HG03558 (cell line): Measurements from ENCODE around the gene CLBA1.
"Not testable (repeated sequence)": the region's sequence is repeated elsewhere in the genome, so short reads cannot be mapped to it uniquely, and the experiment has no call there.

Source experiments
- ATAC-seq: cut with Tn5 transposase; IDR thresholded peaks from one replicate; pipeline ENCODE4 v1.9.1; 2021; ENCODE audit warnings: moderate number of reproducible peaks; ENCODE audit not compliant: unreplicated experiment; ENCODE audit errors: extremely low read depth

The CLBA1 gene

DNA sequence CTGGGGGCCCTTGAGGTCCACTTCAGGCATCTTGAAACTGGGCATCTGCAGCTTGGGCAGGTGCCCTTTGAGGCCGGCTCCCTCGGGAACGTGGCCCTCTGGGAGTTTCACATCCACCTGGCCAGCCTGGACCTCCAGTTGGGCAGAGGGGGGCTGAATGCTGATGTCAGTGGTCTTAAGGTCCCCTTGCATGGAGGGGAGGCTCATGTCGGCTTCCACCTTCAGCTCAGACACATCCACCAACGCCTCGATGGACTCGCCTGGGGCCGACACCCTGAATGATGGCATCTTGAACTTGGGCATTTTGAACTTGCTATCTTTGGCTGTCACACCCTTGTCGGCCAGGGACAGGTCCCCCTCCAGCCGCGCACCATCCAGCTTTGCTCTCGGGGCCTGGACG, 38.4 kb upstream of the CLBA1 start:
- ATAC-seq, result not testable (repeated sequence)

DNA sequence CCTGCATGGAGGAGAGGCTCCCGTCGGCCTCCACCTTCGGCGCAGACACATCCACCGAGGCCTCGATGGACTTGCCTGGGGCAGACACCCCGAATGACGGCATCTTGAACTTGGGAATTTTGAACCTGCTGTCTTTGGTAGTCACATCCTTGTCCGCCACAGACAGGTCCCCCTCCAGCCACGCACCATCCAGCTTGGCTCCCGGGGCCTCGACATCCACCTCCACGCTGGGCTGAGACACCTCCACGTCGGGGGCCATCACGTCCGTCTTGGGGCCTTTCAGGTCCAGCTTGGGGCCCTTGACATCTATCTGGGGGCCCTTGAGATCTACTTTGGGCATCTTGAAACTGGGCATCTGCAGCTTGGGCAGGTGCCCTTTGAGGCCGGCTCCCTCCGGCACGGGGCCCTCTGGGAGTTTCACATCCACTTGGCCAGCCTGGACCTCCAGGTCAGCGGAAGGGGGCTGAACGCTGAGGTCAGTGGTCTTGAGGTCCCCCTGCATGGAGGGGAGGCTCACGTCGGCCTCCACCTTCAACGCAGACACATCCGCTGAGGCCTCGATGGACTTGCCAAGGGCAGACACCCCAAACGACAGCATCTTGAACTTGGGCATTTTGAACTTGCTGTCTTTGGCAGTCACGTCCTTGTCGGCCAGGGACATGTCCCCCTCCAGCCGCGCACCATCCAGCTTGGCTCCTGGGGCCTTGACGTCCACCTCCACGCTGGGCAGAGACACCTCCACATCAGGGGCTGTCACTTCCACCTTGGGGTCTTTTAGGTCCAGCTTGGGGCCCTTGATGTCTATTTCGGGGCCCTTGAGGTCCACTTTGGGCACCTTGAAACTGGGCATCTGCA, 37.5 kb upstream of the CLBA1 start:
- not testable (repeated sequence) for ATAC-seq

DNA sequence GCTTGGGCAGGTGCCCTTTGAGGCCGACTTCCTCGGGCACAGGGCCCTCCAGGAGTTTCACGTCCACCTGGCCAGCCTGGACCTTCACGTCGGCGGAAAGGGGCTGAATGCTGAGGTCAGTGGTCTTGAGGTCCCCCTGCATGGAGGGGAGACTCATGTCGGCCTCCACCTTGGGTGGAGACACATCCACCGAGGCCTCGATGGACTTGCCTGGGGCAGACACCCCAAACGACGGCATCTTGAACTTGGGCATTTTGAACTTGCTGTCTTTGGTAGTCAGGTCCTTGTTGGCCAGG, 36.9 kb upstream of the CLBA1 start:
- no peak for ATAC-seq

DNA sequence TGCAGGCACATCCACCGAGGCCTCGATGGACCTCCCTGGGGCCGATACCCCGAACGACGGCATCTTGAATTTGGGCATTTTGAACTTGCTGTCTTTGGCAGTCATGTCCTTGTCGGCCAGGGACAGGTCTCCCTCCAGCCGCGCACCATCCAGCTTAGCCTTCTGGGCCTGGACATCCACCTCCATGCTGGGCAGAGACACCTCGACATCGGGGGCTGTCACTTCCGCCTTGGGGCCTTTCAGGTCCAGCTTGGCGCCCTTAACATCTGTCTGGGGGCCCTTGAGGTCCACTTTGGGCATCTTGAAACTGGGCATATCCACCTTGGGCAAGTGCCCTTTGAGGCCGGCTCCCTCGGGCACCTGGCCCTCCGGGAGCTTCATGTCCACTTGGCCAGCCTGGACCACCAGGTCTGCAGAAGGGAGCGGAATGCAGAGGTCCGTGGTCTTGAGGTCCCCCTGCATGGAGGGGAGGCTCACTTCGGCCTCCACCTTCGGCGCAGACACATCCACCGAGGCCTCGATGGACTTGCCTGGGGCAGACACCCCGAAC, 36.1 kb upstream of the CLBA1 start:
- ATAC-seq, result not testable (repeated sequence)

DNA sequence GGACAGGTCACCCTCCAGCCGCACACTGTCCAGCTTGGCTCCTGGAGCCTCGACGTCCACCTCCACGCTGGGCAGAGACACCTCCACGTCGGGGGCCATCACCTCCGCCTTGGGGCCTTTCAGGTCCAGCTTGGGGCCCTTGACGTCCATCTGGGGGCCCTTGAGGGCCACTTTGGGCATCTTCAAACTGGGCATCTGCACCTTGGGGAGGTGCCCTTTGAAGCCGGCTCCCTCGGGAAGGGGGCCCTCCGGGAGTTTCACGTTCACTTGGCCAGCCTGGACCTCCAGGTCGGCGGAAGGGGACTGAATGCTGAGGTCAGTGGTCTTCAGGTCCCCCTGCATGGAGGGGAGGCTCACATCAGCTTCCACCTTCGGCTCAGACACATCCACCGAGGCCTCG, 35.6 kb upstream of the CLBA1 start:
- no peak for ATAC-seq

DNA sequence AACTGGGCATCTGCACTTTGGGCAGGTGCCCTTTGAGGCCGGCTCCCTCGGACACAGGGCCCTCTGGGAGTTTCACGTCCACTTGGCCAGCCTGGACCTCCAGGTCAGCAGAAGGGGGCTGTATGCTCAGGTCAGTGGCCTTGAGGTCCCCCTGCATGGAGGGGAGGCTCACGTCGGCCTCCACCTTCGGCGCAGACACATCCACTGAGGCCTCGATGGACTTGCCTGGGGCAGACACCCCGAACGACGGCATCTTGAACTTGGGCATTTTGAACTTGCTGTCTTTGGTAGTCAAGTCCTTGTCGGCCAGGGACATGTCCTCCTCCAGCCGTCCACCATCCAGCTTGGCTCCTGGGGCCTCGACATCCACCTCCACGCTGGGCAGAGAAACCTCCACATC, 34.9 kb upstream of the CLBA1 start:
- ATAC-seq, result not testable (repeated sequence)

DNA sequence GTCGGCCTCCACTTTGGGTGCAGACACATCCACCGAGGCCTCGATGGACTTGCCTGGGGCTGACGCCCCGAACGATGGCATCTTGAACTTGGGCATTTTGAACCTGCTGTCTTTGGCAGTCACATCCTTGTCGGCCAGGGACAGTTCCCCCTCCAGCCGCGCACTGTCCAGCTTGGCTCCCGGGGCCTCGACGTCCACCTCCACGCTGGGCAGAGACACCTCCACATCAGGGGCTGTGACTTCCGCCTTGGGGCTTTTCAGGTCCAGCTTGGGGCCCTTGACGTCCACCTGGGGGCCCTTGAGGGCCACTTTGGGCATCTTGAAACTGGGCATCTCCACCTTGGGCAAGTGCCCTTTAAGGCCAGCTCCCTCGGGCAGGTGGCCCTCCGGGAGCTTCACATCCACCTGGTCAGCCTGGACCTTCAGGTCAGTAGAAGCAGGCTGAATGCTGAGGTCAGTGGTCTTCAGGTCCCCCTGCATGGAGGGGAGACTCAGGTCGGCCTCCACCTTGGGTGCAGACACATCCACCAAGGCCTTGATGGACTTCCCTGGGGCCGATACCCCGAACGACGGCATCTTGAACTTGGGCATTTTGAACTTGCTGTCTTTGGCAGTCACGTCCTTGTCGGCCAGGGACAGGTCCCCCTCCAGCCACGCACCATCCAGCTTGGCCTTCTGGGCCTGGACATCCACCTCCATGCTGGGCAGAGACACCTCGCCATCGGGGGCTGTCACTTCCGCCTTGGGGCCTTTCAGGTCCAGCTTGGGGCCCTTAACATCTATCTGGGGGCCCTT, 33.5 kb upstream of the CLBA1 start:
- ATAC-seq, result not testable (repeated sequence)

DNA sequence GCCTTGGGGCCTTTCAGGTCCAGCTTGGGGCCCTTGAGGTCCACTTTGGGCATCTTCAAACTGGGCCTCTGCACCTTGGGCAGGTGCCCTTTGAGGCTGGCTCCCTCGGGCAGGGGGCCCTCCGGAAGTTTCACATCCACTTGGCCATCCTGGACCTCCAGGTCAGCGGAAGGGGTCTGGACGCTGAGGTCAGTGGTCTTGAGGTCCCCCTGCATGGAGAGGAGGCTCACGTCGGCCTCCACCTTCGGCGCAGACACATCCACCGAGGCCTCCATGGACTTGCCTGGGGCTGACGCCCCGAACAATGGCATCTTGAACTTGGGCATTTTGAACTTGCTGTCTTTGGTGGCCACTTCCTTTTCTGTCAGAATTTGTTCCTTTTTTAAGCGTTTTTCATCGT, 32.5 kb upstream of the CLBA1 start:
- ATAC-seq, result no peak

DNA sequence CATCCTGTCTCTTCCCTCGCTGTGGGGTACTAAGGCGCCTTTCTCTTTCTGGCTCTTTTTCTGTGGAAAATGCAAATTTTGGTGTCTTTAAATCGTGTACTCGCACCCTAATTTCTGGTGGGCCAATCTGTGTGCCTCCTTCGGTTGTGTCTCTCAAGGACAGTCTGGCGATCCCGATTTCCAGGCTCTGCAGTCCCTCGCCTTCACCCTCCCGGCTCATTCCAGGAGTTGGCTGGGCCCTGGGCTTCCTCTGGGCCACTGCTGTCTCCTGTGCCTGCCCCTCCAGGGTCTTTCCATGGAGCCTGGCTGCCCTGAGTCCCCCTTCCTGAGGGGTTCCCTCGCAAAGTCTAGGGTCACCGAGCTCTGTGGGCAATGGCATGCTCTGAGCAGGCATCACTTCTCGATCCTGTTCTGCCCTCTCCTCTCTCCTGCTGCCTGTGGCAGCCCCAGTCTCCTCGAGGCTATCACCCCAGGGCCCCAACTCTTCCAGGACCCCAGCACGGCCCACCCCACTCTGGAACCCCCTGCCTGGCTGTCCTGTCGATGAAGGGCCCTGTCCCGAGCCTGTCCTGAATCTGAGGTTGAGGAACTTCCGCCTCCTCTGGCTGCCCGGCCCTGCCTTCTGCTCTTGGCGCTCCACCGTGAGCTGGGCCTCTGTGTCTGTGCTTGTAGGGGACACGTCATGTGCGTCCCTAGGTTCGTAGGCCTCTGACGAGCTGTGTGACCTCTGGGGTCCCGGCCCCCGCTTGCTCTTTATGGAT, 31.5 kb upstream of the CLBA1 start:
- ATAC-seq, result no peak

DNA sequence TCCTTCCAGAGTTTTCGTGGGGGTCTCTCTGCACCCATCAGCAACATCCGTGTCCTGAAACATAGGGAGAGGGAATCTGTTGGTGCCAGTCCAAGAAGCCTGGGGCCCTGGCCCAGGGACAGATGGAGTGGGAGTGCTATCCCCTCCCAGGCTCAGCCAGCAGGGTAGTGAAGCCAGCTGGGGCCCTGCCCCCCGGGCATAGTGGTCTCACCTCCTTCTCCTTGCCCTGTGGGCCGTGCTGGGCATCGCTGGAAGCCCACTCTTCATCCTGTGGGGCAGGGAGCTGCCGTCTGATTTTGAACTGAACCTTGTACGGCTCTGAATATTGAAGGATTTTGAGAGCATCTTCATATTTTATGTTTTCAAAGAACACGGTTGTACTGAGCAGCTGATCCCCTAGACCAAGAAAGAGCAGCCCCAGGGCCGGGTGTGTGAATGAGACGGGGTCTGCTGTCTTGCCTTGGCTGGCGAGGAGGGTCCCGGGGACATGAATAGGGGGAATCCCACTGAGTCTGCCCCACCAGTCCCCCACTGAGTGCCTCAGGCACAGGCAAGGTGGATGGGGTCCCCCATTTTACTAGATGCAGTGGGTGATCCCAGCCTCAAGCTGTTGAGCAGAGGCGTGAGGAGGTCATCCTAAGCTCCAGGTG, 30.7 kb upstream of the CLBA1 start:
- no peak for ATAC-seq

DNA sequence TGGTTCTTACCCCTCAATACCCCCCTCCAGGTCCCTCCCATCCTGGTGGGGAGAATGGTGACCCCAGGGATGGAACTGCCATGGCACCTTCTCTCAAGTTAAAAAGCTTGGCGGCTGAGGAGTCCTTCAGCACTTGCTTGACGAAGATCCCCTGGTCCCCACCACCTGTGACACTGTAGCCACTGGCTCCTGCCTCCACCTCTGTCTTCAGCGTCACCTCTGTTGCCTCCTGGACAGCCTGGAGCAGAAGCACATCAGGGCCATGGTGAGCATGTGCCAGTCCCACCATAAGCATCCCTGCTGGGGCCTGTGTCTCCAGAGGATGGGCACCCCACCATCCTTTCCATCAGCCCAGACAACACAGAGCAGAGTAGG, 30.2 kb upstream of the CLBA1 start:
- no peak for ATAC-seq

DNA sequence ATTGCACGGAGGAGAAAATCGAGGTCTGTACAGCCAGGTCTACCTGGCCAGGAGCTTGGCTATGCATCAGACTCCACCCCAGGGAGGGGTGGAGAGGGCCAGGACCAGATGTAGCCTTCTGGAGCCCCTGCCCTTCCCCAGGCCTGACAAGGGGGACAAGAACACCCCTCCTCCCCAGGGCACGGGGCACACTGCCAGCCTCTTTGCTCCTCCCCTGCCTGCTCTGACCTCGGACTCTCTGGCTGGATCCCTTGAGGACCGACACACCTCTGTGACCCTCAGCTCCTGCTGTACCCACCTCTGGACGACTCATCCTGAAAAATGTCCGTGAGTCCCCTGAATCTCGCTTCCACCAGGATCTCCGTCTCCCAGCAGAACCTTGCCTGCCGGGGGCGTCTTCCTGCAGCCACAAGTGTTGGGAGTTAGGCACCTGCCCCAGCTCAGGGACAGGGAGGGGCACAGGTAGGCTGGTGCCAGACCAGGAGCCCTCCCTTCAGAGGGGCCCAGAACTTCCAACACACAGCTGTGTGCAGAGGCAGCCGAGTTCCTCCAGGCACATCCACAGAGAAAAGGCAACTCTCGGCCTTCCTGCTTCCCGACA, 29.2 kb upstream of the CLBA1 start:
- no peak for ATAC-seq

DNA sequence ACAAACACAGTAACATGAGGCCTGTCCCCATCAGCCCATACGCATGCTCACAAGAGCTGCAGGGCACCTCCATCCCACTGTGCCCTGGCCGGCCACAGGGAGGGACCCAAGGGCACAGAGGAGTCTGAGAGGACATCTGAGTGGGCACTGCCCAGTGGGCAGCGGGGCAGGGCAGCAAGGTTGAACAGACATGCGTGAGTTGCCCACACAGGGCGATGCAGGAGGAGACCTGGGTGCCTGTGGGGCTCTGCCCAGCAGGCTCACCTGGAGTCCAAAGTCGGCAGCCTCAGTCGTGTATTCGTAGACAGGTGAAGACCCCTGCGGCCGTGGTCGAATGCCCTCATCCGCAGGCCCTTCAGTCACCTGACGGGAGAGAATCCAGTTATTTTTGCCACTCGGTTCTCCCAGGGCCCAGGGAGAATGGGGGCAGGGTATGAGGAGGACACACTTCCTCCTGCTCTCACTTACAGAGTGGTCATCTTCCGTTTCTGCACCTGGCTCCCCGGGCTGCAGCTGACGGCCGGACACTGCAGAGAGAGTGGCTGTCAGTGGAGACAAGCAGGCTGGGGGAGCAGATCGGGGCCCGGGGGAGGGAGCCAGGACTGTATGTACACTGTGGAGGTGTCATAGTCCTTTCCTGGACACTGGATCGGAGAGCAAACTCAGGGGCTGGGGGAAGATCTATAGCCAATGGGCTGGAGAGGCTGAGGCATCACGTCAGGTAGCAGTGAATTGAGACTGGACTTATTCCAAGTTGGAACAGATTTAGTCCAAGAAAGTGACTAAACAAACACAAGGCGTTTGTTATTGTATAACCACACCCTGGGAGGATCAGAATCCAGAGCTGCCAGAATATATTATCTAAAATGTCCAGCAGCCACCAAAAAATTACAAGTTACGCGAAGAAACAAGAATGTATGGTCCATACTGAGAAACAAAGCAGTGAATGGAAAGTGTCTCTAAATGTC, 28.2 kb upstream of the CLBA1 start:
- no peak for ATAC-seq

DNA sequence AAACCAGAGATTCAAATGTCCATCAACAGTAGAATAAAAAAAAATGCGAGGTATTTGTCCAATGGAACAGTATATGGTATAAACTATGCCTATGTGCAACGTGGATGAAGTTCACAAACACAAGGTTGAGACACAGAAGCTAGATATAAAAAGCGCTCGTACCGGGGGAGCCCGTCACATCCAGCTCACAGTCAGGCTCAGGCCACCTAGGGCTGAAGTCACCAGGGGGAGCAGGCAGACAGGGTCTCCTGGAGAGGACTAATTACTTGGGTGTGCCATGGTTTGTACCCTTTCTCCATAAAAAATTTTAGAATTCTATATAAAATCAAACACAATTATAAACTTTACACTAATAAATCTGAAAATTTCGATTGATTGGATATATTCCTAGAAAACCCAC, 21.0 kb upstream of the CLBA1 start:
- ATAC-seq, result no peak

DNA sequence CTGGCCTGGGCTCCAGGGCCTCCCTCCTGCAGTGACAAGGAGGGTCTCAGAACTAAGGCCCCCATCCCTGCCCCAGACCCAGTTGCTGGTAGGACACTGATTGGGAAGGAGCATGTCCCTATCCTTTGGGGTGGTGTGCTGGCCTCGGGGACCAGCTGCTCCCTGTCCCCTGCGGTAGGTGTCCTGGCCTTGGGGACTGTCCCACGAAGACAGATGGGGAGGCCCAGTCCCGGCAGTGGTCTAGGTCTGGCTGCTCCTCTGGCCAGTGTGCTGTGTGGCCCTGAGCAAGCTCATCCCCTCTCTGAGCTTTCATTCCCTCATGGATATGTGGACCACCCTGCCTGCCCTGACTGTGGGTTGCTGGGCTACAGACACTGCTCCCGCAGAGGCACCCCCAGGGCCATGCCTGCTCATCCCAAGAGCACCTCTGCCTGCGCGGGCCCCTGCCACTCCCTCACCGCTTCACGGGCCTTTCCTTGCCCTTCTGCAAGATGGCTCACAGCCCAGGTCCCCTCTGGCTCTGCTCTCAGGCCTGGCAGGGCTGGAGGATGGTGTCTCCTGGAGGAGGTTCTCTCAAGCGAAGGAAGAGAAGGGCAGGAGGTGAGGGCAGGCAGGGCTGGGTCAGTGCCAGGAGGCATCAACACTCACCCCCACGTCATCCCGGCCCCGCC, 19.9 kb upstream of the CLBA1 start:
- no peak for ATAC-seq

DNA sequence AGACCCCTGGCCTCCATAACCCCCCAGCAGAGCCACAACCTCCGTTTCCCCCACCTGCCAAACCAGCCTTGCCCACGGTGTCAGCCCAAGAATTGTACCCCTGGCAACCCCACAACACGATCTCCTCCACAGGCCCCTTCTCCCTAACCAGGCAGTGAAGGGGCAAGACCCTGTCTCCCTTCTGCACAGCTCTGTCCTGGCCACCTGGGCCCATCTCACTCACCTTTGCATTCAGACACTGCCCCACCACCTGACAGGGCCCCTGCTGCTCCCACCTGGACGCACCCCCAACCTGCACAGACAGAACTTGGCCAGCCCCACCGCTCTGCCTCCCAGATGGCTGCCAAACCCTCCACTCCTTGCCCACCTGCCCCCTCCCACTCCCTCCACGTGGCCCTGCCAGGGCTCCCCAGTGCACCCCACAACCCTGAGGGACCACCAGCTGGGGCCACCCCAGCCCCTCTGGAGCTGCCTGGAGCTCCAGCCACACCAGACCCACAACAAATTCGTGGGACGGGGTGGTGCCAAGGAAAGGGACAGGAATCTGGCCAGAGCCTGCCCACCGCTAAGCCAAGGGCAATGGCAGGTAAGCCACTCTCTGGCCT, 19.2 kb upstream of the CLBA1 start:
- ATAC-seq, result no peak

DNA sequence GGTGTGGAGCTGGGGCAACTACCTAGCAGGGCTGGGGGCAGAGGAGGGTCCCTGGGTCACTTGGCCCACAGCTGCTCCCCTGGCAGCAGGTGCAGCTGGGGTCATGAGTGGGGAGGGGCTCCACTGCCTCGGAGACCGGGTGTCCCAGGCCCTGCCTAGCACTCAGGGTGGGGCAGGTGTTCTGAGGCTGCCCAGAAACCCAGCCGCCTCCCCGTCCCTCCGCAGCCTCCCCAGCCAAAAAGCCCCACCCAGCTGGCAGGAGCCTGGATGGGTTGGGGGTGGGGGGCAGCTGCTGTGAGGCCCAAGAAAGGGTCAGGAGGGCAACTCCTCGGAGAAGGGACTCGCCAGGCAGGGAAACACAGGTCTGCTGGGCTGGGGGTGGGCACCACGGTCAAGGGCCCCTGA, 18.6 kb upstream of the CLBA1 start:
- ATAC-seq, result no peak
